SU-DHL-6 (cell line): ENCODE measurements around the gene POU2AF2.

Source experiments
- H2AFZ ChIP-seq: fragments of 200-600 bp; sonication (generic); 2 replicates; pipeline ENCODE4 v1.6.1; 2014; ENCODE audit warnings: low read depth, mild to moderate bottlenecking, moderate library complexity, mixed read lengths, antibody characterized with exemption, low read length; ENCODE audit not compliant: severe bottlenecking
- H3F3A ChIP-seq: fragments of 200-600 bp; shearing (Covaris generic); 2 replicates; pipeline ENCODE4 v1.6.0; 2016; ENCODE audit warnings: antibody characterized with exemption, mild to moderate bottlenecking; ENCODE audit not compliant: insufficient read depth
- H3K27ac ChIP-seq: fragments of 200-600 bp; sonication (generic); 2 replicates; pipeline ENCODE4 v1.5.1; 2016; ENCODE audit warnings: low read depth, mild to moderate bottlenecking, low read length, moderate library complexity, mixed read lengths
- H3K27me3 ChIP-seq: fragments of 200-600 bp; sonication (generic), shearing (Covaris generic); 2 replicates; pipeline ENCODE4 v1.6.0; 2014; ENCODE audit warnings: mild to moderate bottlenecking, low read length
- H3K36me3 ChIP-seq: fragments of 200-600 bp; sonication (generic); 2 replicates; pipeline ENCODE4 v1.6.1; 2014; ENCODE audit warnings: mild to moderate bottlenecking, low read length, mixed read lengths
- H3K4me2 ChIP-seq: fragments of 300-600, 200-600 bp; shearing (Covaris generic), sonication (generic); 2 replicates; pipeline ENCODE4 v1.6.0; 2014; ENCODE audit warnings: low read length, low read depth, mild to moderate bottlenecking; ENCODE audit not compliant: poor library complexity, severe bottlenecking
- H3K4me3 ChIP-seq: fragments of 200-600 bp; sonication (generic); 2 replicates; pipeline ENCODE4 v1.5.1; 2014; ENCODE audit warnings: antibody characterized with exemption, low read length, mild to moderate bottlenecking, mixed read lengths; ENCODE audit not compliant: insufficient read depth, poor library complexity, severe bottlenecking
- H3K79me2 ChIP-seq: fragments of 200-600 bp; sonication (generic); 2 replicates; pipeline ENCODE4 v1.6.1; 2014; ENCODE audit warnings: mild to moderate bottlenecking, low read length, moderate library complexity; ENCODE audit not compliant: insufficient read depth
- H3K9ac ChIP-seq: fragments of 200-600 bp; sonication (generic); 2 replicates; pipeline ENCODE4 v1.7.0; 2014; ENCODE audit warnings: mild to moderate bottlenecking, low read length
- H3K9me2 ChIP-seq: fragments of 200-600 bp; sonication (generic); replicated peaks from 2 replicates; pipeline ENCODE4 v1.6.1; 2014; ENCODE audit warnings: low read length; ENCODE audit not compliant: insufficient read depth
- H3K9me3 ChIP-seq: fragments of 200-600 bp; sonication (generic); 2 replicates; pipeline ENCODE4 v1.6.1; 2014; ENCODE audit warnings: low read length, mixed read lengths; ENCODE audit not compliant: insufficient read depth
- H4K20me1 ChIP-seq: fragments of 200-600 bp; sonication (generic); 2 replicates; pipeline ENCODE4 v1.6.1; 2014; ENCODE audit warnings: low read depth, mild to moderate bottlenecking, antibody characterized with exemption, low read length, moderate library complexity, mixed read lengths
- EZH2phosphoT487 ChIP-seq: fragments of 200-600 bp; sonication (generic), shearing (Covaris generic); conservative IDR thresholded peaks from 2 replicates; pipeline ENCODE4 v1.6.1; 2018; ENCODE audit warnings: mild to moderate bottlenecking, antibody characterized with exemption, low read length, moderate library complexity, mixed read lengths
- TF ChIP-seq, protein P1 (sequence below): fragments of 200-600 bp; sonication (generic); IDR thresholded peaks from one replicate; pipeline ENCODE4 v1.5.1; 2017; ENCODE audit warnings: antibody characterized with exemption, mild to moderate bottlenecking, low read length, moderate library complexity; ENCODE audit not compliant: insufficient read depth, poor library complexity, severe bottlenecking

Gene POU2AF2

DNA sequence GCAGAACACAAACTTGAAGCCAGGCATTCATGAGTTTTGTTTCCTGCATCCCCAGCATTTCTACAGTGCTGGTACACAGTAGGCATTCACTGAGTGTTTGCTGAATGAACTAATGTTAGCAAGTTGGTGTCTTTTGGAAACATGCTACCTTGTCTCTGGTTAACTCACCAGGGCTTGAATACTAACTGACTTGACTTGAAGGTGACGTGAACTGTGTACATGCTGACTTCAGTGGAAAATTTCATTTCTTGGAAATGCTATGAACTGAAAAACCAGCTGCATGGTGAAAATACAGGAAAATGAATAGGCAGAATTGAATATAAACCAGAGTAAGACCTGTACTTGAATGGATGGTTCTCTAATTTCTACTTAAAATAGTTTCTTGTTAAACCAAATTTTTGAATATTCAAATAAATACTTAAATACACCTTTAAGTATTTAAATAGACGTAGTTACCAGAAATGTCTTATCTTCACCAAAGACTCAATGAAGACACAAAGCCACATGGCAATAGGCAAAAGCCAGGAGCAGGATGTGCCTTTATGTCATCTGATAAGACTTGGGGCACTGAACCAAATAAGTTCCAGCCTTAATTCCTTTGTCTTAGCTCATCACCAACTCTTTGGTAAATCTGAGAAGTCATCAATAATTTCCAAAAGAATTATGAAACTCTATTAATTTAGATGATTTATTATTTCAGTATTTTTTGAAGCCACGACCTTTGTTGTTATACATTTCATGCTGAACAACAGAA, 39.7 kb upstream of the POU2AF2 start:
- no peaks in the 10 kb centered on the region for H3F3A ChIP-seq
- H3K9me3 ChIP-seq, result no peaks in the 10 kb centered on the region
- H3K4me2 ChIP-seq, result no peak overlapping the region

DNA sequence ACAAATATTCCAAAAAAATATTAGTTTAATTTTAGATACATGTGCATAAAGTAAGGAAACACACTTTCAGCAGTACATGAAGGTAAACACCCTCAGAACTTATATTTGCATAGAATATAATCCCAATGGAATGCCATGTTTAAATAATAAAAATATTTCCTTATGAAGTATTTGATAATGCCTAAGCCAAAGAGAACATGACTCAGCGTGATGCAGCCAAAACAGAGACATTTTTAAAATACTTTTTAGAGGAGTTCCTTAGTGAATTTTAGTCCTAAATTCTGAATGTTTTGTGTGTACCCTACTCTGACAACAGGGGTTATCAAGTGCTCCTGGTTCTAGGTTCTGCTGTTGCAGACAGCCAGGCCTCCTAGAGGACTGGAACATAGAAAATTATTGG, 39.1 kb upstream of the POU2AF2 start:
- Histone ChIP-seq H2AFZ (no peak overlapping the region), H3K4me2 (no peak overlapping the region)

More for the DNA sequence above, 39.7 kb upstream of the POU2AF2 start:
- Histone ChIP-seq H3K9me2 (no peaks in the 10 kb centered on the region), H3K36me3 (no peaks in the 10 kb centered on the region), H3K4me3 (no peak overlapping the region), H3K79me2 (no peaks in the 10 kb centered on the region), H3K9ac (no peak overlapping the region), H2AFZ (no peak overlapping the region), H3K27me3 (no peaks in the 10 kb centered on the region), H3K27ac (no peak overlapping the region), H4K20me1 (no peaks in the 10 kb centered on the region)
- no peak for TF ChIP-seq EZH2phosphoT487
- TF ChIP-seq, protein P1, sequence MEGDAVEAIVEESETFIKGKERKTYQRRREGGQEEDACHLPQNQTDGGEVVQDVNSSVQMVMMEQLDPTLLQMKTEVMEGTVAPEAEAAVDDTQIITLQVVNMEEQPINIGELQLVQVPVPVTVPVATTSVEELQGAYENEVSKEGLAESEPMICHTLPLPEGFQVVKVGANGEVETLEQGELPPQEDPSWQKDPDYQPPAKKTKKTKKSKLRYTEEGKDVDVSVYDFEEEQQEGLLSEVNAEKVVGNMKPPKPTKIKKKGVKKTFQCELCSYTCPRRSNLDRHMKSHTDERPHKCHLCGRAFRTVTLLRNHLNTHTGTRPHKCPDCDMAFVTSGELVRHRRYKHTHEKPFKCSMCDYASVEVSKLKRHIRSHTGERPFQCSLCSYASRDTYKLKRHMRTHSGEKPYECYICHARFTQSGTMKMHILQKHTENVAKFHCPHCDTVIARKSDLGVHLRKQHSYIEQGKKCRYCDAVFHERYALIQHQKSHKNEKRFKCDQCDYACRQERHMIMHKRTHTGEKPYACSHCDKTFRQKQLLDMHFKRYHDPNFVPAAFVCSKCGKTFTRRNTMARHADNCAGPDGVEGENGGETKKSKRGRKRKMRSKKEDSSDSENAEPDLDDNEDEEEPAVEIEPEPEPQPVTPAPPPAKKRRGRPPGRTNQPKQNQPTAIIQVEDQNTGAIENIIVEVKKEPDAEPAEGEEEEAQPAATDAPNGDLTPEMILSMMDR, result no peak

DNA sequence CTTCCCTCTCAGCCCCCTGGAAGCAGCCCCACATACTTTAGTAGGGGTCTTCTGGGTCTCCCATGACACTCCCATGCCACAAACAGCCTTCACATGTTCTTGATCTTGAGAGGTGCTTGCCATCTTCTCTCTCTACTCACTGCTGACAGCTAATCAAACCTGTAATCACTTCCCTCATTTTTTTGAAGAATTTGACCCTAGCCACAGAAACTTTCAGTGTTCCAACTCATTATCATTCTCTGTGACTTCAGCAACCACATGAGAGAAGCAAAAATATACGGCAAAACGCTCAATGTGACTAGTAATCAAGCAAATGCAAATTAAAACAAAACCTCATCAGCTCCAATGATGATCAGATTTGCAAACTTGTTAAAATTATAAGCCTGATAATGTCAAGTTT, 38.3 kb upstream of the POU2AF2 start:
- H3K9me2 ChIP-seq, result no peaks in the 10 kb centered on the region
- no peak overlapping the region for H3K4me2 ChIP-seq
- no peaks in the 10 kb centered on the region for H3F3A ChIP-seq
- H3K79me2 ChIP-seq, result no peaks in the 10 kb centered on the region
- H3K4me3 ChIP-seq, result no peak overlapping the region
- no peak overlapping the region for H2AFZ ChIP-seq
- H3K9ac ChIP-seq, result no peak overlapping the region
- no peaks in the 10 kb centered on the region for H4K20me1 ChIP-seq
- no peaks in the 10 kb centered on the region for H3K9me3 ChIP-seq
- no peaks in the 10 kb centered on the region for H3K36me3 ChIP-seq
- no peak overlapping the region for H3K27ac ChIP-seq
- H3K27me3 ChIP-seq, result no peaks in the 10 kb centered on the region
- TF ChIP-seq, protein P1, result no peak
- TF ChIP-seq EZH2phosphoT487, result no peak

More for the DNA sequence above, 39.1 kb upstream of the POU2AF2 start:
- Histone ChIP-seq H3K27me3 (no peaks in the 10 kb centered on the region), H3K36me3 (no peaks in the 10 kb centered on the region), H3K4me3 (no peak overlapping the region), H4K20me1 (no peaks in the 10 kb centered on the region), H3K9me2 (no peaks in the 10 kb centered on the region), H3K79me2 (no peaks in the 10 kb centered on the region), H3K9me3 (no peaks in the 10 kb centered on the region), H3F3A (no peaks in the 10 kb centered on the region), H3K9ac (no peak overlapping the region), H3K27ac (no peak overlapping the region)
- TF ChIP-seq EZH2phosphoT487, result no peak
- TF ChIP-seq, protein P1, result no peak
